Measurements from ENCODE around the gene DONSON.
"Not testable (repeated sequence)": the region's sequence is repeated elsewhere in the genome, so short reads cannot be mapped to it uniquely, and the experiment has no call there.

DONSON gene, protein sequence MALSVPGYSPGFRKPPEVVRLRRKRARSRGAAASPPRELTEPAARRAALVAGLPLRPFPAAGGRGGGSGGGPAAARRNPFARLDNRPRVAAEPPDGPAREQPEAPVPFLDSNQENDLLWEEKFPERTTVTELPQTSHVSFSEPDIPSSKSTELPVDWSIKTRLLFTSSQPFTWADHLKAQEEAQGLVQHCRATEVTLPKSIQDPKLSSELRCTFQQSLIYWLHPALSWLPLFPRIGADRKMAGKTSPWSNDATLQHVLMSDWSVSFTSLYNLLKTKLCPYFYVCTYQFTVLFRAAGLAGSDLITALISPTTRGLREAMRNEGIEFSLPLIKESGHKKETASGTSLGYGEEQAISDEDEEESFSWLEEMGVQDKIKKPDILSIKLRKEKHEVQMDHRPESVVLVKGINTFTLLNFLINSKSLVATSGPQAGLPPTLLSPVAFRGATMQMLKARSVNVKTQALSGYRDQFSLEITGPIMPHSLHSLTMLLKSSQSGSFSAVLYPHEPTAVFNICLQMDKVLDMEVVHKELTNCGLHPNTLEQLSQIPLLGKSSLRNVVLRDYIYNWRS

GRCh38 chr21:33588485-33589335, at the start of gene DONSON:
Gene DONSON, minus strand, starts transcription at chr21:33588684. Its CDS starts 43 bp downstream, at chr21:33588641.
- H3K79me2 ChIP-seq (ENCODE audit: insufficient read depth, low read length) = peaks cover 41% of the 10 kb centered on the region
- H3K27ac ChIP-seq (ENCODE audit: low read depth, low read length) = peak within 1 kb of the TSS; percentile 64
- no peaks in the 10 kb centered on the region for H3K27me3 ChIP-seq (ENCODE audit: low read length)
- H3F3A ChIP-seq (ENCODE audit: insufficient read depth) = no peaks in the 10 kb centered on the region
- peak within 1 kb of the TSS; percentile 81 for H3K4me2 ChIP-seq (ENCODE audit: low read depth, low read length, poor library complexity, severe bottlenecking)
- no peaks in the 10 kb centered on the region for H3K9me3 ChIP-seq (ENCODE audit: insufficient read depth, low read length)
- peak within 1 kb of the TSS; percentile 96 for H3K9ac ChIP-seq (ENCODE audit: low read length)
- peak within 1 kb of the TSS; percentile 87 for H2AFZ ChIP-seq (ENCODE audit: low read depth, low read length, severe bottlenecking)
- peaks cover 3% of the 10 kb centered on the region; the same call in 1 of the 2 replicates for H4K20me1 ChIP-seq (ENCODE audit: low read depth, low read length)
- peaks cover 17% of the 10 kb centered on the region; the same call in 1 of the 2 replicates for H3K36me3 ChIP-seq (ENCODE audit: low read length)
- no peaks in the 10 kb centered on the region for H3K9me2 ChIP-seq (replicated peaks; ENCODE audit: insufficient read depth, low read length)
- H3K4me3 ChIP-seq (ENCODE audit: insufficient read depth, low read length, poor library complexity, severe bottlenecking) = peak within 1 kb of the TSS; percentile 93
- no peak for TF ChIP-seq EZH2phosphoT487 (conservative IDR thresholded peaks at IDR 0.05; ENCODE audit: low read length)
- TF ChIP-seq, protein P1, sequence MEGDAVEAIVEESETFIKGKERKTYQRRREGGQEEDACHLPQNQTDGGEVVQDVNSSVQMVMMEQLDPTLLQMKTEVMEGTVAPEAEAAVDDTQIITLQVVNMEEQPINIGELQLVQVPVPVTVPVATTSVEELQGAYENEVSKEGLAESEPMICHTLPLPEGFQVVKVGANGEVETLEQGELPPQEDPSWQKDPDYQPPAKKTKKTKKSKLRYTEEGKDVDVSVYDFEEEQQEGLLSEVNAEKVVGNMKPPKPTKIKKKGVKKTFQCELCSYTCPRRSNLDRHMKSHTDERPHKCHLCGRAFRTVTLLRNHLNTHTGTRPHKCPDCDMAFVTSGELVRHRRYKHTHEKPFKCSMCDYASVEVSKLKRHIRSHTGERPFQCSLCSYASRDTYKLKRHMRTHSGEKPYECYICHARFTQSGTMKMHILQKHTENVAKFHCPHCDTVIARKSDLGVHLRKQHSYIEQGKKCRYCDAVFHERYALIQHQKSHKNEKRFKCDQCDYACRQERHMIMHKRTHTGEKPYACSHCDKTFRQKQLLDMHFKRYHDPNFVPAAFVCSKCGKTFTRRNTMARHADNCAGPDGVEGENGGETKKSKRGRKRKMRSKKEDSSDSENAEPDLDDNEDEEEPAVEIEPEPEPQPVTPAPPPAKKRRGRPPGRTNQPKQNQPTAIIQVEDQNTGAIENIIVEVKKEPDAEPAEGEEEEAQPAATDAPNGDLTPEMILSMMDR (IDR thresholded peaks at IDR 0.05; ENCODE audit: insufficient read depth, low read length, poor library complexity, severe bottlenecking) = no peak

GRCh38 chr21:33634254-33634653, 45.8 kb upstream of the DONSON start:
- Histone ChIP-seq H3K9me3 (ENCODE audit: insufficient read depth, low read length) (no peaks in the 10 kb centered on the region), H3K9me2 (replicated peaks; ENCODE audit: insufficient read depth, low read length) (no peaks in the 10 kb centered on the region), H3K4me2 (ENCODE audit: low read depth, low read length, poor library complexity, severe bottlenecking) (no peak overlapping the region), H3K27me3 (ENCODE audit: low read length) (no peaks in the 10 kb centered on the region), H2AFZ (ENCODE audit: low read depth, low read length, severe bottlenecking) (no peak overlapping the region), H3K36me3 (ENCODE audit: low read length) (peaks cover 6% of the 10 kb centered on the region; the same call in 1 of the 2 replicates), H3F3A (ENCODE audit: insufficient read depth) (no peaks in the 10 kb centered on the region), H3K79me2 (ENCODE audit: insufficient read depth, low read length) (no peaks in the 10 kb centered on the region), H3K27ac (ENCODE audit: low read depth, low read length) (no peak overlapping the region), H3K4me3 (ENCODE audit: insufficient read depth, low read length, poor library complexity, severe bottlenecking) (no peak overlapping the region), H3K9ac (ENCODE audit: low read length) (no peak overlapping the region), H4K20me1 (ENCODE audit: low read depth, low read length) (no peaks in the 10 kb centered on the region)
- TF ChIP-seq, protein P1 (IDR thresholded peaks at IDR 0.05; ENCODE audit: insufficient read depth, low read length, poor library complexity, severe bottlenecking) = no peak
- TF ChIP-seq EZH2phosphoT487 (conservative IDR thresholded peaks at IDR 0.05; ENCODE audit: low read length) = no peak

GRCh38 chr21:33626151-33626550, 37.7 kb upstream of the DONSON start:
- not testable (repeated sequence) for H3K4me3 ChIP-seq (ENCODE audit: insufficient read depth, low read length, poor library complexity, severe bottlenecking); H3K36me3 ChIP-seq (ENCODE audit: low read length)

More at GRCh38 chr21:33626151-33626550, 37.7 kb upstream of the DONSON start:
- H2AFZ ChIP-seq (ENCODE audit: low read depth, low read length, severe bottlenecking); H3K9ac ChIP-seq (ENCODE audit: low read length); H3K4me2 ChIP-seq (ENCODE audit: low read depth, low read length, poor library complexity, severe bottlenecking); H3K9me3 ChIP-seq (ENCODE audit: insufficient read depth, low read length); H3K79me2 ChIP-seq (ENCODE audit: insufficient read depth, low read length); H3K9me2 ChIP-seq (replicated peaks; ENCODE audit: insufficient read depth, low read length); H3K27ac ChIP-seq (ENCODE audit: low read depth, low read length); H4K20me1 ChIP-seq (ENCODE audit: low read depth, low read length); H3F3A ChIP-seq (ENCODE audit: insufficient read depth); H3K27me3 ChIP-seq (ENCODE audit: low read length): not testable (repeated sequence)
